ENCODE results near the gene HOXD13.

The HOXD13 gene

DNA sequence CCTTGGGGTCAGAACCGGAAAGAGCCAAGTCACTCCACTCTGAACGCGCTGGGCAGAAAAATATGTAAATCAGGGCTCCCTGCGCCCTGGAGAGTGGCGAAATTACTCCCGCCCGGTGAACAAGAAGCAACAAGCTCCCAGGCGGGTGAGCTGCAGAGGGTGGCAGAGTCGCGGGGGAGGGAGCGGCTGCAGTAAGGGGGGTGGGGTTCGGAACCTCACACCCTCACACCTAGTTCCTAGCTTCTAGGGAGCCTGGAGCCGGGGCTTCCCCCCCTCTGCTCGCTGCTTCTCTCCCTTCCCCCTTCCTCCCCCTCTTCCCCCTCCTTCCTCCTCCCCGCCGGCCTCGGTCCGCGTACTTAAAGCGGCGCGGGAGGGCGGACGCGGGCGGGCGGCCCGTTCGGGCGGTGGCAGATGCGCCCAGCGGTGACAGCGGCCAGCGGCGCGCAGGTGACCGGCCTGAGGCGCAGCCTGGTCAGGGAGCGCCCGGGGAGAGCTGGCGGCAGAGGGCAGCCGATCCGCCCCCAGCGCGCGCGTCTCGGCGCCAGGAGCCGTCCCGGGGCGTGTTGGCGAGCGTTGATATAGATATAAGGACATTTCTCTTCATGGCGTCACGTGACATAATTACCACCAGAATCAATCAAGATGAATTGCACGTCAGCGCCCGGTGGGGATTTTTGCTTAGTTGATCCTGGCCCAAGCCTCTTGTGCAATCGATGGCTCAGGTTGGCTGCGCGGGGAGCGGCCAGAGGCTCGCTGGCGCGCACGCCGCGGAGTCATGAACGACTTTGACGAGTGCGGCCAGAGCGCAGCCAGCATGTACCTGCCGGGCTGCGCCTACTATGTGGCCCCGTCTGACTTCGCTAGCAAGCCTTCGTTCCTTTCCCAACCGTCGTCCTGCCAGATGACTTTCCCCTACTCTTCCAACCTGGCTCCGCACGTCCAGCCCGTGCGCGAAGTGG, 14.3 kb downstream of the HOXD13 start, which contains the start of gene HOXD11:
TSS of gene HOXD11 (plus strand) at position 700 of the 959 bp plus-strand sequence. CDS start at position 776, 76 bp downstream.
- DNase-seq = peak; percentile 73

DNA sequence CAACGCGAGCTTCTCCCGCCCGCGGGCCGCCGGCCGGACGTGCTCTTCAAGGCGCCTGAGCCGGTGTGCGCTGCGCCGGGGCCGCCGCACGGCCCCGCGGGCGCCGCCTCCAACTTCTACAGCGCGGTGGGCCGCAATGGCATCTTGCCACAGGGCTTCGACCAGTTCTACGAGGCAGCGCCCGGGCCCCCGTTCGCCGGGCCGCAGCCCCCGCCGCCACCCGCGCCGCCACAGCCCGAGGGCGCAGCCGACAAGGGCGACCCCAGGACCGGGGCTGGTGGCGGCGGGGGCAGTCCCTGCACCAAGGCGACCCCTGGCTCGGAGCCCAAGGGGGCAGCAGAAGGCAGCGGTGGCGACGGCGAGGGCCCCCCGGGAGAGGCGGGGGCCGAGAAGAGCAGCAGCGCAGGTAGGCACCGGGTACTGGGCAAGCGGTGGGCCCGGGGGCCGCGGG, 15.2 kb downstream of the HOXD13 start:
- DNase-seq = no peak

DNA sequence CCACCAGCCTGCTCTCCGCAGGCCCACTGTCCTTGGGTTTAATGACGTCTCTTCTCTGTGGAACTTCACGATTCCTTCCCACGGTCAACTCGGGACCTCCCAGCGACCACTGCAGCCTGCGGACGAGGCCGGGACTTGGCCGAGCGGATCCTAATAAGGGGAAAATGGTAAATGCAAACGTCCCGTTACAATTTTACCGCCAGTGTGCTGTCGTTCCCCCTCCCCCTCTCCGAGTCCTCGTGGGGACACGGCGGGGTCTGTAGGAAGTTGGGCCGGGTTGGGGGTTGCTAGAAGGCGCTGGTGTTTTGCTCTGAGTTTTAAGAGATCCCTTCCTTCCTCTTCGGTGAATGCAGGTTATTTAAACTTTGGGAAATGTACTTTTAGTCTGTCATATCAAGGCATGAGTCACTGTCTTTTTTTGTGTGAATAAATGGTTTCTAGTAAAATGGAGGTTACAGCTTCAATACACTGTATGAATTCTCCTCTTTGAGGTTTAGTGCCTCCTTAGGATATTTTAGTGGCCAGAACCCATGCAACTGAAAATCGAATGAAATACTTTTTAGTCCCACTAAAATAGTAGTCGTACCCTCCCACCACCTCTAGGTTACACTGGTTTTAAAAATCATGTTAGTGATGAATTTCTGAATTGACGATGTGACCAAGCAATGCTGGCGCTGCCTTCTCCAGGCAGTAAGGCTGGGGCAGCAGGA, 16.8 kb downstream of the HOXD13 start:
- peak; percentile 49 for DNase-seq

DNA sequence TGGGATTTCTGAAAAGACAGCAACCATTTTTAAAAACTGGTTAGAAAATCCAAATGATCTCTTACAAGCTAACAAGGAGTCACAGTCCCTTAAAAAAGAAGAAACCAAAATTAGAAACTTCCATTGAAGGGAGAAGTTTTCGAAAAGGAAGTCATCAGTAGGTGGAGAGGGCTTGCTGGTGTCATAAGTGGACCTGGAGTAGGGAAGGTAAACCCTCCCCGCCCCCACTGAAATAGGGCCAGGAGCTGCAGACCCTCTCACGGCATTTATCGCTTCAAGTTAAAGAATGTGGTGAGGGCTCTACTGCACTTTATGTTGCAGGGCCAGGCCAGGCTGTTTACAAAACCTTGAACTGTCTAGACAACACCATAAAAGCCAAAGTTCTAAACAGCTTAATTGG, 17.4 kb downstream of the HOXD13 start:
- peak; percentile 59 for DNase-seq

DNA sequence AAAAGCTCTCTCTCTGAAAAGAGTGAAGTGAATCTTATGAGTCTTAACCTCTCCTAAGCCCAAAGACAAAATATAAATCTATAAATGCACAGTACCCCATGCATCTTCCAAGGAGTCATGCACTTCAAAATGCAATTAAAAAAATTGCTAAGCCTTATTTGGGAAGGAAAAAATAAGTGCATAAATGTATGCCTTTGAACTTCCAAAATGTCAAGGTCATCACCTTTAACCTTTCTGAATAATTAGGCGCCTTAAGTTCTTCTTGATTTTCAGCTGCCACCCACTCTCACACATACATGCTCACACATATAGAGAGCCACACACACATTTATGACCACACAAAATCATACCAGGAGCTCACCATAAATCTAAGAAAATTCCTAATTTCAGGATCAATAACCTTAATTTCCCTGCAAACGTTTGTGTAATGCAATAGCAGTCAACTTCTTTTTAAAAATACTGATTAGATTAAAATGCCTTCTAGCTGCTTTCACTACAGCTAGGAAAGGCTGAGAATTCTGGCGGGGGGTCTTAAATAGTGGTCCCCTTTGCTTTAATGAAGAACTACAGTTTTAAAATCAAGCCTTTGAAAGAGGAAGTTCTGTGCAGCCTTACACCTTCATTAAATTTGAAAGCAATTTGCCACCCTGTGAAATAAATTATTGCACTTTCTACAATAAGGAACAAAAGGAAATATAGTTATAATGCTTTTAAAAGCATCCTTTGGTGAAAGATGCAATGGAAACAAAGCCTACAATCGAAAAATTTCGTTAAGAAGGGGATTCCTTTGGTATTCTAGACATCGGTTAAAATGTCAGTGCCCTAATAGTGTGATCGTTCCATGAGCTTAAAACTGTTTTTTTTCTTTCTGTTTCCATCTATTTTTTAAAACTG, 18.1 kb downstream of the HOXD13 start:
- DNase-seq = peak; percentile 65

DNA sequence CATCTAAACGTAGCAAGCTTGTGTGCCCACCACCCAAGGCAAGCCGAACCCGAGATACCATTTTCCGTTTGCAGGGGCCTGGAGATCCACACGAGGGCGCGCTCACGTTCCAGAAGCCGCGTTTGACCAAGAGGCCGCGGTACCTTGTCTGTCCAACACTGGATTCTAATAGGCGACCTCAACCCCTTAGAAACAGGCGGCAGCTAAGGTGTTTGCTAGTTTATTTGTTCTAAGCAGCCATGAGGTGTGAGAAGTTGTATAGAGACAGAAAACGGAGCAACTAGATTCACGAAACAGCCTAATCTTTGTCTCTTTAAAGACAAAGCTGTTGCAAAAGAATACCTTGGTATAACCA, 18.8 kb downstream of the HOXD13 start:
- DNase-seq = peak; percentile 95

DNA sequence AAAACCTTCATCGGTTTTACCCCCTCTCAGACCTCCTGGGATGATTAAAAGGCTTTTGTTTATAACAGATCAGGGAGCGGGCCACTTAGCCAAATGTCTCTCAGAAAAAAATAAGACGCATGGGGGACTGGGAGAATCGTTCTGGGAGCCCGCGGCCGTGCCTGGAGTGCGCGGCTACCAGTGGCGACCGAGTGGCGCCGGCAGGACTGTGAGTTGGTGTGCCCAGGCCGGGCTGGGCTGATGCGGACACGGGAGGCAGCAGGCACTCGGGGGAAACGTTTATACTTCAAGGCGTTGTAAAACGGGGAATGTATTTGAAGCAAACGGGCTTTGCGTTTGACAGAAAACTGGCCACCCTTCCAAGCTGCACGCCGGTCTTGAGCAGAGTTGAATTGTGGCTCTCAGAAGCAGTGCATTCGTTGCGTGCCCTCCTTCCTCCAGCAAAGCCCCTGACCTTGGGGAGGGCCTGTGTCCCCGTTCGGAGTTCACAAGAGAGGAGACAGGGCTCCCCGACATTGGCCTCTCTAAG, 19.4 kb downstream of the HOXD13 start:
- peak; percentile 54 for DNase-seq

DNA sequence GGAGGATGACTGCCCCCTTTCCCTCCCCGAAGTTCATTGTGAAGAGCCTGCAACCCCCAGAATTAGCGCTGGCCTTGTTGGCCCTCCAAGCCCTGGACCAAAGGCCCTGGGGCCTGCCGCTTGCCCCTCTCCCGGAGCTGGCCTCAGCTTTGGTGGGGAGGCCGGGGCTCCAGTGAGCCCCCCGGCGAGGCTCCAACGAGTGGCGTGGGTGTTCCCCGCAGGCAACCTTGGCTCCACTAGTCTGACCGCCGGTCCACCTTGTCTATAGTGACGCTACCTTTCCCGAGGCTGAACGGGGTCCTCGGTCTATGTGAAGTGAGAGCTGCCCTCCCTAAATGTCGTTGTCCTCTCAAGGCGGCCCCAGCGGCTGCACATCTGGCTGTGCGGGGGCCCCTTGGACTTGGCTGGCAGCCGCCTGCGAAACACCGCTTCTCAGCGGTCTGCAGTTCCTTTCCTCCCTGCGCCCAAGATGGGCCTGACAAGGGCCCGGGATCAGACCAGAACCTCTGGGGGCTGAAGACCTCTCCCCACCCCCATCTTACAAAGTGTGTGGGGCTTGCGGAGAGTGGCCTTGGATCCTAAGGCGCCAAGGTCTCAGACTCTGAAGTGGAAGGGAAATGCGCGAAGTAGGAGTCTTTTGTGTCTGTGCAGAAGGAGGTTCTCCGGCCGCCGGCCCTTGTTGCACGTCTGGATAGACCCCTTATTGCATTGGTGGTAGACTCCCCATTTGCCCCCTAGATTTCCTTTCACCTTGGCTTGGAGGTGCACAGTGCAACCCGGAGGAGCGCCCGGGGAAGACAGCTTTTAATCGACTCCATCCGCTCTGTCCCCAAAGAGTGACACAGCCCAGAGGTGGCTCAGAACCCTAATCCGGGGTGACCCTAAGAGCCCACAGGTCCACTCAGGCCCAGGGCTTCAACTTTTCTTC, 20.1 kb downstream of the HOXD13 start:
- DNase-seq = no peak

DNA sequence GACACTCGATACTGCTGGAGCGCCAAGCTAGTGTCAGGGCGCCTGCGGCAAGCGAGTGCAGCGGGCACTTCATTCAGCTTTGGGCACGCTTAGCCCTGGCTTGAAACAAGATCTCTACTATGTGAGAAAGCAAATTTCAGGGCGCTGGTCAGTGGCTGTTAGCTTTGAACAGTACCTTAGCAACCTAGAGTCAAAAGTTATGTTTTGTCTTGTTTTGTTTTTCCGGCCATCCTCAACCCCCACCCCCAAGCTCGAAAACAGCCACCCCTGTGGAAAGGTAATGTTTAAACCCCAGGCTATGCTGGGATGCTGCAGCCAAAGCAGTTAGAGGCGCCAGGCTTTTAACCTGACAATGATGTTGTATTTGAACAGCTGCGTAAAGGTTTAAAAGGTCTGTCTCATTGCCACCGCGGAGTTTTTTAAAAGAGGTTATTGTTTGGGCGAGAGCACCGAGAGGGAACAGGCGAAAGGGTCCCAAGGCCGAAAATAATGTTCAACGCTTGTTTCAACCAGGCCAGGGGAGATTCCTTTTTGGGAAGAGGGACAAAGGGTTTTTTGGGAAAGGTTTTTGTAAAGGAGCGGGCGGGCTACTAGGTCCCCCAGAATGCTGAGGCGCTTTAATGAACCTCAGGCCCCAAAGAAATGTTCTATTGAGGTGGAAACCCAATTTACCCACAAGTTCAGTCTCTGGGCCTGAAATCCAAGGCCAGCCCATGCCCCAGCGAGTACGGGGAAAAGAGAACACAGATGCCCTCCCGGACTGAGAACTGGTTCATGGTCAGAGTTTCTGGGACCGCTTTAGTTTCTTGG, 21.8 kb downstream of the HOXD13 start:
- peak; percentile 92 for DNase-seq

DNA sequence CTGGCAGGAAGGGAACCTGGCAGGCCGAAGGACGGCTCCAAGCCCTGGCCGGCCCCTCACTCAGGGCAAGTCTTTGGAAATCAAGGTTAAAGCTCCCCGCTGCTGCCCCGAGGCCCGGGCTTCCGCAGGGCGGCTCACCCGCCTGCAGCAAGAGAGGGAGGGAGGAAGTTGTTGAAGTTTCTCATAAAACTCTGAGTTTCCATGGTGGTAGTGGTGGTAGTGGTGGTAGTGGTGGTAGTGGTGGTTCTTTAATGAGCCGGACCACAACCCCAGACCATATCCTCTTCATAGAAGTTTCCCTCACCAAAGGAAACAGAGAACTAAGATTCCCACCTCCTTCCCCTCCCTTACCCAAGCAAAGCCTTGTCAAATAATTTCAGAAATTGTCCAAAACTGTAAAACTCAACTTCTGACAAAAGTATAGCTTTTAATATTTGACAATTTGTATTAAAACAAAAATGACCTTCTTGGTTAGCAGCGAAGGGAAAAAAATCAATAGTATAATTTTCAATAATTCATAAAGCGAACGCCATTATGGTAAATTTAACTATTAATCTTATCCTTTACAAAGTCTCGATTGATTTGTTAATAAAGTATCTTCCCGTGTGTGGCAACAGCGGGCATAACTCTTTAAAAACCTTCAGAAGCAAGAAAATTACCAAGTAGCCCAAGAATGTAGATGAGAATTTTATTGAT, 22.6 kb downstream of the HOXD13 start:
- DNase-seq = no peak

DNA sequence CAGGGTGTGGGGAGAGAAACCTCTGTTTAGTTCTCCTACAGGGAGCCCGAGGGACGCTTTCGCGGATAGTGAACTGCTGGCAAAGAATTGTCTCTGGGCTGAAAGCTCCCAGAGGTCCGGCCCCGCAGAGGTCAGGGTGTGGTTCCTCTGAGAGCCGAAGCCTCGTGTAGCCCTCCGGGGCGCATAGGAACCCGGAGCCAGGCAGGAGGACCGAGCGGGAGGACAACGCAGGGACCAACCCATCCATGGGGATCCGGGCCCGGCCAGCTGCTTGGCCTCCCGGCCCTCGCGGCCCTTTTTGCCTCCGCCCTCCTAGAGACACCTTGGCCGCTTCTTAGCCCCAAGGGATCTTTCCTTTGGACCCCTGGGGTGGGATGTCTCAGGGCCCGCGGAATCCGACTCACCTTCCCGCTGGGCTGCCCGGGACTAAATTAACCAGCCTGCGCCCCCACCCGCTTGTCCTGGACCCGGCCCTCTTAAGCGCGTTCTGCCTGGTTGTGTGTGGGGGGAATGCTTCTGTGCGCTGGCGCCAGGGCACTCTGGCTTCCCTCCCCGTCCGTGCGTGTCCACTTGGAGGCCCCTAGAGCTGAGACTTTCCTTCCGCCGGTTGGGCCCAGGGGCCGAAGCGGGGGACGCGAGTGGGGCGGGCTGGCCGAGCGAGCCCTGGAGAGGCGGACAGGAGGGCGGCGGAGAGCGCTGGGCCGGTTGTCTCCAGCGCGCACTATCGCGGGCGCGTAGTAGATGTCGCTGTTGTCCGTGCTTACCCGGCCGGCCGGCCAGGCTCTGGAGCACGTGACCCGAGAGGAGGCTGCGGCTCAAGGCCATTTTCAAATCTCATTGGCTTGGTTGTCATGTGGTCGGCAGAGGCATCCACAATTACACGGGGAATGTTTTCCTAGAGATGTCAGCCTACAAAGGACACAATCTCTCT, 23.6 kb downstream of the HOXD13 start, which contains the start of gene HOXD10:
TSS of gene HOXD10 (plus strand) at position 896 of the 931 bp plus-strand sequence. CDS start 56 bp downstream, outside the sequence.
- DNase-seq = no peak

DNA sequence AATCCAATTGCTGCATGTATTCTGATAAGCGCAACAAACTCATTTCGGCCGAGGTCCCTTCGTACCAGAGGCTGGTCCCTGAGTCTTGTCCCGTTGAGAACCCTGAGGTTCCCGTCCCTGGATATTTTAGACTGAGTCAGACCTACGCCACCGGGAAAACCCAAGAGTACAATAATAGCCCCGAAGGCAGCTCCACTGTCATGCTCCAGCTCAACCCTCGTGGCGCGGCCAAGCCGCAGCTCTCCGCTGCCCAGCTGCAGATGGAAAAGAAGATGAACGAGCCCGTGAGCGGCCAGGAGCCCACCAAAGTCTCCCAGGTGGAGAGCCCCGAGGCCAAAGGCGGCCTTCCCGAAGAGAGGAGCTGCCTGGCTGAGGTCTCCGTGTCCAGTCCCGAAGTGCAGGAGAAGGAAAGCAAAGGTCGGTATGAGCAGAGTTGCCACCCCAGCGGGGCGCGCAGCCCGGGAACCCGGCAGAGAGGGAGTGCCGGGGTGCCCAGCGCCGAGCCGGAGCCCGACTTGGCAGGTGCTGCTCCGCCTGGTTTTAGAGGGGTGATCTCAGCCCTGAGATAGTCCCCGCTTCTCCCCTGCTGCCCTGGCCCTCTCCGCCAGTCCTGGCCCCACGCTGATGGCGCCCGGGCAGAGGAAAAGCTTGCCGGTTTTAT, 24.8 kb downstream of the HOXD13 start:
- DNase-seq = no peak

DNA sequence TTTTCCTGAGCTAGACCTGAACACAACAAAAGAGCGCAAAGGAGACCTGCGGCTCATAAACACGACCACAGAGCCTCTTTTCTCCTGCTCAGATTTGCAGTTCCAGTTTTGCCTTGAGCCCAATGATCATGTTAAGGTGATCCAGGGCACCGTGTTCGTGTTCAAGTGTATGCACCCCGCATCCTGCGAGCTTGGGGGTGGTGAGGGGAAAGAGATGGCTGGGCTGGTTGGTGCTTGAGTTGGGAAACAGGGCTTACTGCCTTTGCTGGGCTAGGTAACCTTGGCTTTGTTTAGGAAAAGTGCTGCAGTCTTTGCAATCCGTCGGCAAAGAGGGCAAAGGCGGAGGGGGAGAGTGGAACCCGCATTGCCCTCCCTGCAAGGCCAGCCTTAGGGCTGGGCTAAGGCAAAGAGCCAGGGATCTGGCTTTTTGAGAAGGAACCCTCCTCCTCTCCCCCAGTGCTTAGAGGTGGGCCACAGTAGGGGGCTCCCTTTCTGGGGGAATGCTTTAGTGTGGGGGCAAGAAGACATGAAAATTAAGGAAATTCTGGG, 25.4 kb downstream of the HOXD13 start:
- DNase-seq = no peak

DNA sequence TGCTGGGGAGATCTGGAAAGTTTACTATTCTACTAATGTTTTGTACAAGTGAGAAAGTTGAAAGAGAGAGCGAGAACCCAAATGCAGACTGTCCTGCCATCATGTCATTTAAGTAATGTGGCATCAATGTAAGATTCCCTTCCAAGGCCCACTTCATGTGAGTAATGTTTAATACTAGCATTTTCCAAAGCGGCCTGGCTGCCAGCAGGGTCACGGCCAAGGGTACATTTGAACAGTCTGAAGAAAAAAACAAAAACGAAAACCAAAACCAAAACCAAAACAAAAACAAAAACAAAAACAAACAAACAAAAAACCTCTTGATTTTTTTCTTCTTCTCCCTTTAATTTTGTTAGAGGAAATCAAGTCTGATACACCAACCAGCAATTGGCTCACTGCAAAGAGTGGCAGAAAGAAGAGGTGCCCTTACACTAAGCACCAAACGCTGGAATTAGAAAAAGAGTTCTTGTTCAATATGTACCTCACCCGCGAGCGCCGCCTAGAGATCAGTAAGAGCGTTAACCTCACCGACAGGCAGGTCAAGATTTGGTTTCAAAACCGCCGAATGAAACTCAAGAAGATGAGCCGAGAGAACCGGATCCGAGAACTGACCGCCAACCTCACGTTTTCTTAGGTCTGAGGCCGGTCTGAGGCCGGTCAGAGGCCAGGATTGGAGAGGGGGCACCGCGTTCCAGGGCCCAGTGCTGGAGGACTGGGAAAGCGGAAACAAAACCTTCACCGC, 26.2 kb downstream of the HOXD13 start:
- DNase-seq = no peak

DNA sequence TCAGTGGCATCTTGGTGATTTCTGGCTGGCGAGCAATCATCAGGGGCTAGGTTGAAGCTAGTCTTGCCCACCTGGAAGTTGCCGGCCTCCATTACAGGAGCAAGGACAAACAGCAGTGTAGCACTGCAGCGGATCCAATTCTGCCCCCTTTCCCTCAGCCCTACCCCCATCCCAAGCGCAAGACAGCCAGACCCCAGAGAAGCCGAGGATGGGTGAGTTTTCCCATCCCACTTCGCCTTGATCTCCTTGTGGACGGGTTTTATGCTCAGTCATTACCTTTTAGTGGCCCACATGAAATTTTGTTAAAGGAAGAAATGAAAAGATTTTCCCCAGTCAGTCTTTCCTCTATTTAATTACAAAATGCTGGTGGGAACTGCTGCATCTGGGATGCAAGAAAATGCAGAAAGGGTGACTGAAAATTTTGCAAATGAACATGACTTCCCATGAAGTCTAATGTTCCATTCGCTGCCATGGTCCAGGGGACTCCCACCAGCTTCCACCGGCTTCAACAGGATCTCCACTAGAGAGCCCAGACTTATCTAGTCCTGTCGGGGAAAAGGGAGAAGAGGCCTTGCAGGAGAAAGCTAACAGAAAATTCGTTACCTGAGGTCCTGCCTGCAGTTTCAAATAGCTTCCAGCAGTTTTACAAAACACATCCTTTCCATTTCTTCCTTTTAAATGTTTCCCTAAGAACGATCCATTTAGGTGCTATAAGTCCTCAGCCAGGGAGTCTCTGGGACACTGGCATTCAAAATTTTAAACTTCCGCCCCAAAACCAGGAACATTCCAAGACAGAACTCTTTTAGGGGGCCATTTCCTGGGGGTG, 28.1 kb downstream of the HOXD13 start:
- DNase-seq = no peak
